Endothelial cell of umbilical vein (primary cell): Measurements from ENCODE around the gene MALT1. TPM values are rescaled to one million over a fixed set of nuclear protein-coding genes. Genes with fewer than 3 reads are reported as not detected.

ENCODE experiments used
- BruUV-seq: library from RNA; stranded (reverse); fragments of 400-500 nt; replicated peaks from 2 replicates; lab custom pipeline; 2021; lab: Mats Ljungman, UMichigan
- CTCF ChIA-PET: fragments of 300-600, 350-600 bp; sonication (Branson Sonifier 250); formaldehyde crosslinking; loops from one replicate; lab custom pipeline; 2021; ENCODE audit warnings: antibody characterized with exemption, inconsistent platforms; lab: Charles Lee
- POLR2A ChIA-PET: fragments of 300-600, 350-600 bp; sonication (Branson Sonifier 250); formaldehyde crosslinking; loops from one replicate; lab custom pipeline; 2021; ENCODE audit warnings: antibody characterized with exemption, inconsistent platforms; lab: Charles Lee
- DNase-seq: peaks from one replicate; pipeline ENCODE4 v3.0.0-alpha.2; 2011; ENCODE audit warnings: low read depth, low spot score
- FAIRE-seq: peaks from 2 replicates; lab custom pipeline; 2011; peaks lifted over from hg19 to GRCh38; lab: Jason Lieb, UNC
- H2AFZ ChIP-seq: 2 replicates; pipeline ENCODE4 v1.6.0; 2012; ENCODE audit warnings: low read depth, low read length, control low read depth, inconsistent platforms
- H3K27ac ChIP-seq: 2 replicates; pipeline ENCODE4 v1.5.1; 2011; ENCODE audit warnings: low read depth, mild to moderate bottlenecking, control low read depth, low read length, moderate library complexity; ENCODE audit not compliant: insufficient read depth
- H3K27me3 ChIP-seq, 2 experiments: 2 replicates each; pipeline versions ENCODE4 v1.6.0 to v1.6.1; 2011; ENCODE audit warnings: low read length in 2 of 2, mixed read lengths in 1 of 2; ENCODE audit not compliant: control insufficient read depth in 2 of 2, insufficient read depth in 2 of 2
- H3K36me3 ChIP-seq, 2 experiments: 2 replicates in 1 of 2; 3 replicates in 1 of 2; pipeline ENCODE4 v1.5.1; 2011; ENCODE audit warnings: low read length in 2 of 2, mild to moderate bottlenecking in 1 of 2, moderate library complexity in 1 of 2; ENCODE audit not compliant: control insufficient read depth in 2 of 2, insufficient read depth in 2 of 2; ENCODE audit errors: extremely low read depth in 1 of 2
- H3K4me1 ChIP-seq: 3 replicates; pipeline ENCODE4 v1.5.1; 2011; ENCODE audit warnings: mild to moderate bottlenecking, low read length; ENCODE audit not compliant: control insufficient read depth, insufficient read depth; ENCODE audit errors: extremely low read depth
- H3K4me2 ChIP-seq: 2 replicates; pipeline ENCODE4 v1.6.1; 2011; ENCODE audit warnings: low read length, control low read depth, mixed read lengths; ENCODE audit not compliant: insufficient read depth
- H3K4me3 ChIP-seq, 3 experiments: fragments of 200-600 bp in 1 of 3; sonication (generic), shearing (Covaris generic) in 1 of 3; replicated peaks in 1 of 3; 2 replicates each; pipeline ENCODE4 v1.5.1; 2011 to 2016; ENCODE audit warnings: control low read depth in 3 of 3, low read length in 3 of 3, mild to moderate bottlenecking in 2 of 3, inconsistent platforms in 1 of 3, low read depth in 1 of 3, moderate library complexity in 1 of 3; ENCODE audit not compliant: insufficient read depth in 1 of 3
- H3K79me2 ChIP-seq: 2 replicates; pipeline ENCODE4 v1.6.0; 2012; ENCODE audit warnings: low read length, inconsistent platforms; ENCODE audit not compliant: control insufficient read depth, insufficient read depth
- H3K9ac ChIP-seq: replicated peaks from 2 replicates; pipeline ENCODE3; 2011; ENCODE audit warnings: low read length, control low read depth; ENCODE audit not compliant: insufficient read depth; ENCODE audit errors: extremely low read depth
- H3K9me1 ChIP-seq: replicated peaks from 3 replicates; pipeline ENCODE4 v1.6.0; 2011; ENCODE audit warnings: mild to moderate bottlenecking, low read length; ENCODE audit not compliant: control insufficient read depth, insufficient read depth; ENCODE audit errors: extremely low read depth
- H3K9me3 ChIP-seq: replicated peaks from 2 replicates; pipeline ENCODE4 v1.5.1; 2012; ENCODE audit warnings: low read length, inconsistent platforms; ENCODE audit not compliant: control insufficient read depth, insufficient read depth
- H4K20me1 ChIP-seq: replicated peaks from 2 replicates; pipeline ENCODE3; 2011; ENCODE audit warnings: mild to moderate bottlenecking, low read length; ENCODE audit not compliant: control insufficient read depth, insufficient read depth; ENCODE audit errors: extremely low read depth
- EZH2 ChIP-seq: IDR thresholded peaks from 2 replicates; pipeline ENCODE4 v1.6.1; 2012; ENCODE audit warnings: borderline replicate concordance, low read depth, mild to moderate bottlenecking, moderate library complexity, low read length, inconsistent platforms; ENCODE audit not compliant: severe bottlenecking
- FOS ChIP-seq: IDR thresholded peaks from 2 replicates; pipeline ENCODE4 v1.6.1; 2011; ENCODE audit warnings: mild to moderate bottlenecking, low read length, moderate library complexity, borderline replicate concordance; ENCODE audit not compliant: insufficient read depth
- GATA2 ChIP-seq: IDR thresholded peaks from 2 replicates; pipeline ENCODE4 v1.7.0; 2011; ENCODE audit warnings: low read depth, mild to moderate bottlenecking, moderate library complexity, mixed read lengths, low read length; ENCODE audit not compliant: insufficient read length, insufficient read depth
- JUN ChIP-seq: IDR thresholded peaks from 2 replicates; pipeline ENCODE4 v1.6.1; 2011; ENCODE audit warnings: borderline replicate concordance, low read depth; ENCODE audit not compliant: insufficient read length, insufficient read depth
- MYC ChIP-seq: IDR thresholded peaks from one replicate; pipeline ENCODE4 v1.6.1; 2011; ENCODE audit warnings: mild to moderate bottlenecking, low read depth, low read length
- POLR2A ChIP-seq: IDR thresholded peaks from 2 replicates; pipeline ENCODE4 v1.6.1; 2012; ENCODE audit warnings: low read depth, mild to moderate bottlenecking, control low read depth, low read length
- POLR2AphosphoS5 ChIP-seq: IDR thresholded peaks from 2 replicates; pipeline ENCODE4 v1.6.1; 2012; ENCODE audit warnings: low read depth, mild to moderate bottlenecking, control low read depth, low read length, moderate library complexity; ENCODE audit not compliant: insufficient read depth
- dilution Hi-C: fragments of 300-500 bp; cut with MboI; formaldehyde crosslinking; loops from one replicate; pipeline ENCODE4 v1.15.0; 2019; ENCODE audit warnings: low sequenced_read_pairs; ENCODE audit not compliant: extremely low pct_ligation_motif_present
- intact Hi-C: fragments of 100-400 bp; cut with micrococcal nuclease; formaldehyde crosslinking; loops from one replicate; pipeline ENCODE4 v1.10.0; 2022
- polyA plus RNA-seq, 4 experiments: library from polyadenylated mRNA; depleted of rRNA in 3 of 4; stranded (reverse) in 3 of 4; unstranded in 1 of 4; fragments of >200 nt; gene quantifications; 2 replicates each; pipeline versions ENCODE4 v1.2.1 to v1.2.3, GENCODE V29; 2011 to 2012; ENCODE audit warnings: missing spikeins in 1 of 4
- total RNA-seq: library from RNA; stranded (reverse); gene quantifications from 2 replicates; pipeline ENCODE4 v1.2.3, GENCODE V29; 2021
- TF ChIP-seq, protein P1 (sequence below): IDR thresholded peaks from 2 replicates; pipeline ENCODE4 v1.6.1; 2011; ENCODE audit not compliant: insufficient read depth, insufficient read length
- TF ChIP-seq, protein P2 (sequence below), 2 donors: IDR thresholded peaks; 1 replicate in 1 of 2; 2 replicates in 1 of 2; pipeline ENCODE4 v1.5.1; 2011; ENCODE audit warnings: low read length in 2 of 2, mild to moderate bottlenecking in 2 of 2, moderate library complexity in 2 of 2, control low read depth in 1 of 2, inconsistent platforms in 1 of 2, low read depth in 1 of 2; ENCODE audit not compliant: insufficient read depth in 1 of 2; ENCODE audit errors: extremely low read depth in 1 of 2

Gene MALT1
- total and polyA plus RNA-seq, 2 donors (not counting 3 experiments of a cell fraction or from before 2014, with no cell fraction given) = 2.8 to 5.1 TPM

DNA sequence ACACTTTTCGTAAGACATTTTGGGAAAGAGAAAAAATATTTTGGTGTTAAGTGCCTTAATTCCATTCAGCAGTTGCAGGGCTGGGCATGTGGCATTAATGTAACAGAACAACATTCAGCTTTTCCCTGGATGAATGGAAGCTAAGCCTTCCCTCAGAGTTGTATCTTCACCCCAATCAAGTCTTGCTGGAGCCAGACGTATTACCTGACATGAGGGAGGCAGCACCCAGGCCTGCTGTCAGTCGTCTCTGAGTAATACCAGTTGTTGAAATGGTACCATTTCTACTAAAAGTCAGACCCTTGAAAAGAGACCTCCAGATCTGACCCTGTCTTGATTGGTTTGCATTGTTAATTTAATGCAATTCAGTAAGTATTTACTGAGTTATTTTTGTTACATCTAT is 57.5 kb downstream of the MALT1 start:
- no TSS peak for BruUV-seq
- CTCF ChIA-PET = no interaction called here
- H3K27me3 ChIP-seq = no peaks in the 10 kb centered on the region
- no peak overlapping the region for H3K4me3 ChIP-seq
- H3K9me3 ChIP-seq = no peaks in the 10 kb centered on the region
- H3K4me2 ChIP-seq = no peak overlapping the region
- intact Hi-C loops (no loop called here), dilution Hi-C loops (no loop called here)
- POLR2A ChIA-PET = no interaction called here
- no peak overlapping the region for H3K27ac ChIP-seq
- DNase-seq (no peak), FAIRE-seq (no peak)
- H3K79me2 ChIP-seq = no peaks in the 10 kb centered on the region
- no peaks in the 10 kb centered on the region for H3K4me1 ChIP-seq
- H3K9me1 ChIP-seq = no peaks in the 10 kb centered on the region
- TF ChIP-seq MYC (no peak), JUN (no peak), EZH2 (no peak), GATA2 (no peak), FOS (no peak), POLR2AphosphoS5 (no peak), POLR2A (no peak)
- TF ChIP-seq, protein P1, sequence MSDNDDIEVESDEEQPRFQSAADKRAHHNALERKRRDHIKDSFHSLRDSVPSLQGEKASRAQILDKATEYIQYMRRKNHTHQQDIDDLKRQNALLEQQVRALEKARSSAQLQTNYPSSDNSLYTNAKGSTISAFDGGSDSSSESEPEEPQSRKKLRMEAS = no peak
- TF ChIP-seq, protein P2, sequence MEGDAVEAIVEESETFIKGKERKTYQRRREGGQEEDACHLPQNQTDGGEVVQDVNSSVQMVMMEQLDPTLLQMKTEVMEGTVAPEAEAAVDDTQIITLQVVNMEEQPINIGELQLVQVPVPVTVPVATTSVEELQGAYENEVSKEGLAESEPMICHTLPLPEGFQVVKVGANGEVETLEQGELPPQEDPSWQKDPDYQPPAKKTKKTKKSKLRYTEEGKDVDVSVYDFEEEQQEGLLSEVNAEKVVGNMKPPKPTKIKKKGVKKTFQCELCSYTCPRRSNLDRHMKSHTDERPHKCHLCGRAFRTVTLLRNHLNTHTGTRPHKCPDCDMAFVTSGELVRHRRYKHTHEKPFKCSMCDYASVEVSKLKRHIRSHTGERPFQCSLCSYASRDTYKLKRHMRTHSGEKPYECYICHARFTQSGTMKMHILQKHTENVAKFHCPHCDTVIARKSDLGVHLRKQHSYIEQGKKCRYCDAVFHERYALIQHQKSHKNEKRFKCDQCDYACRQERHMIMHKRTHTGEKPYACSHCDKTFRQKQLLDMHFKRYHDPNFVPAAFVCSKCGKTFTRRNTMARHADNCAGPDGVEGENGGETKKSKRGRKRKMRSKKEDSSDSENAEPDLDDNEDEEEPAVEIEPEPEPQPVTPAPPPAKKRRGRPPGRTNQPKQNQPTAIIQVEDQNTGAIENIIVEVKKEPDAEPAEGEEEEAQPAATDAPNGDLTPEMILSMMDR (IDR thresholded peaks at IDR 0.05; ENCODE audit: extremely low read depth in 1 of 2, insufficient read depth in 1 of 2, low read depth in 1 of 2, low read length in 2 of 2) = no peak
- no peaks in the 10 kb centered on the region for H4K20me1 ChIP-seq
- H3K36me3 ChIP-seq = no peaks in the 10 kb centered on the region
- H3K9ac ChIP-seq = no peak overlapping the region
- no peak overlapping the region for H2AFZ ChIP-seq
